C4-2B (cell line): Measurements from ENCODE around the gene KIF7.

Source experiments
- CTCF ChIP-seq: fragments of 450-650 bp; conservative IDR thresholded peaks from 2 replicates; pipeline ENCODE4 v1.5.1; 2017; ENCODE audit warnings: mild to moderate bottlenecking
- ZFX ChIP-seq: fragments of 450-650 bp; IDR thresholded peaks from 2 replicates; pipeline ENCODE4 v1.6.1; 2017

- TF ChIP-seq CTCF = no peak
- no peak for TF ChIP-seq ZFX
Observed at GRCh38 chr15:89670971-89671560, 15.8 kb upstream of the KIF7 start.
